ENCODE data around the gene TSPAN18.

TSPAN18 gene

GRCh38 chr11:44913502-44913901 is 186.7 kb downstream of the TSPAN18 start:
- no peak for DNase-seq (ENCODE audit: low read depth in 3 of 3, low spot score in 1 of 3)

- no peak for DNase-seq (ENCODE audit: low read depth in 3 of 3, low spot score in 1 of 3)
Measured at GRCh38 chr11:44914105-44914504, 187.3 kb downstream of the TSPAN18 start.

GRCh38 chr11:44915004-44915403 is 188.2 kb downstream of the TSPAN18 start:
- DNase-seq (ENCODE audit: low read depth in 3 of 3, low spot score in 1 of 3), result no peak

GRCh38 chr11:44915621-44916020 is 188.9 kb downstream of the TSPAN18 start:
- no peak for DNase-seq (ENCODE audit: low read depth in 3 of 3, low spot score in 1 of 3)

GRCh38 chr11:44916331-44916730 is 189.6 kb downstream of the TSPAN18 start:
- no peak for DNase-seq (ENCODE audit: low read depth in 3 of 3, low spot score in 1 of 3)

GRCh38 chr11:44916801-44917385 is 190.1 kb downstream of the TSPAN18 start:
- no peak for DNase-seq (ENCODE audit: low read depth in 3 of 3, low spot score in 1 of 3)

GRCh38 chr11:44917741-44918140 is 191.0 kb downstream of the TSPAN18 start:
- no peak for DNase-seq (ENCODE audit: low read depth in 3 of 3, low spot score in 1 of 3)

GRCh38 chr11:44920451-44920850 is 193.7 kb downstream of the TSPAN18 start:
- DNase-seq (ENCODE audit: low read depth in 3 of 3, low spot score in 1 of 3), result no peak

- DNase-seq (ENCODE audit: low read depth in 3 of 3, low spot score in 1 of 3), result no peak
Measured at GRCh38 chr11:44923115-44923514, 196.4 kb downstream of the TSPAN18 start.

- DNase-seq (ENCODE audit: low read depth in 3 of 3, low spot score in 1 of 3), result no peak
Measured at GRCh38 chr11:44923806-44924205, 197.0 kb downstream of the TSPAN18 start.

- no peak for DNase-seq (ENCODE audit: low read depth in 3 of 3, low spot score in 1 of 3)
Measured at GRCh38 chr11:44926036-44926435, 199.3 kb downstream of the TSPAN18 start.

- peak in 2 of 3 donors; percentile 33 to 41 for DNase-seq (ENCODE audit: low read depth in 3 of 3, low spot score in 1 of 3)
Measured at GRCh38 chr11:44927174-44927661, 200.5 kb downstream of the TSPAN18 start.

- DNase-seq (ENCODE audit: low read depth in 3 of 3, low spot score in 1 of 3), result no peak
Measured at GRCh38 chr11:44928144-44928543, 201.4 kb downstream of the TSPAN18 start.

- DNase-seq (ENCODE audit: low read depth in 3 of 3, low spot score in 1 of 3), result no peak
Measured at GRCh38 chr11:44928816-44929215, 202.1 kb downstream of the TSPAN18 start.

- no peak for DNase-seq (ENCODE audit: low read depth in 3 of 3, low spot score in 1 of 3)
Measured at GRCh38 chr11:44930588-44931302, 204.0 kb downstream of the TSPAN18 start.

- DNase-seq (ENCODE audit: low read depth in 3 of 3, low spot score in 1 of 3), result no peak
Measured at GRCh38 chr11:44931466-44931865, 204.7 kb downstream of the TSPAN18 start.

GRCh38 chr11:44934110-44934509 is 207.3 kb downstream of the TSPAN18 start:
- no peak for DNase-seq (ENCODE audit: low read depth in 3 of 3, low spot score in 1 of 3)

GRCh38 chr11:44934735-44935250 is 208.0 kb downstream of the TSPAN18 start:
- DNase-seq (ENCODE audit: low read depth in 3 of 3, low spot score in 1 of 3), result no peak

- peak; percentile 61 to 84 (median 70) for DNase-seq (ENCODE audit: low read depth in 3 of 3, low spot score in 1 of 3)
Measured at GRCh38 chr11:44936525-44936924, 209.8 kb downstream of the TSPAN18 start.

- no peak for DNase-seq (ENCODE audit: low read depth in 3 of 3, low spot score in 1 of 3)
Measured at GRCh38 chr11:44936951-44937543, 210.3 kb downstream of the TSPAN18 start.

GRCh38 chr11:44938066-44938691 is 211.4 kb downstream of the TSPAN18 start:
- DNase-seq (ENCODE audit: low read depth in 3 of 3, low spot score in 1 of 3), result no peak

All from stimulated activated CD4-positive, alpha-beta T cell treated with anti-CD3 and anti-CD28 coated beads, TNF-alpha, amount 100 ng/mL, for 1 hour (primary cell).